Esophagus muscularis mucosa (tissue), 3 donors: Measurements from ENCODE around the gene FGF14.

ENCODE experiments used
- POLR2A ChIP-seq: fragments of 450-650 bp; IDR thresholded peaks from one replicate; pipeline ENCODE4 v1.6.1; 2017; ENCODE audit warnings: antibody characterized with exemption, moderate library complexity, mild to moderate bottlenecking, low read depth
- POLR2AphosphoS5 ChIP-seq, 2 donors: sonication (generic); formaldehyde crosslinking; IDR thresholded peaks; one replicate each; pipeline ENCODE4 v1.6.1; 2017; ENCODE audit warnings: antibody characterized with exemption in 2 of 2
- TF ChIP-seq, protein P1 (sequence below), 3 experiments: fragments of 200-600 bp in 2 of 3; fragments of 450-650 bp in 1 of 3; sonication (generic) in 2 of 3; IDR thresholded peaks; one replicate each; pipeline ENCODE4 v1.5.1; 2017 to 2019; ENCODE audit warnings: antibody characterized with exemption in 3 of 3, mild to moderate bottlenecking in 2 of 3, moderate library complexity in 1 of 3

DNA sequence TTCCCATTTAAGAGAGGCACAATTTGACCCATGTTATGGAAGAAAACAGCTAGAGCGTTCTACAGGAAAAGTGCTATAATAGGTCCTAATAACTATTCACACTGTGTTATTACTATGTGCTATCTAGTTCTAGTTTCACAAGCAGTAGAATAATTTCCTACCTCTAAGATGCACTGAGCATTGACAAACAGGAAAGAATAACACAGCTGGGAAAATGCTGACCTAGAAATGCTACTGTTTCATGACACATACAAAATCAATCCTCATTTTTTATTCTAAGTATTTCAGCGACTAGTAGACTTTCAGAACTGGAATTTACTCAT lies 689.9 kb downstream of the FGF14 start:
- TF ChIP-seq, protein P1, sequence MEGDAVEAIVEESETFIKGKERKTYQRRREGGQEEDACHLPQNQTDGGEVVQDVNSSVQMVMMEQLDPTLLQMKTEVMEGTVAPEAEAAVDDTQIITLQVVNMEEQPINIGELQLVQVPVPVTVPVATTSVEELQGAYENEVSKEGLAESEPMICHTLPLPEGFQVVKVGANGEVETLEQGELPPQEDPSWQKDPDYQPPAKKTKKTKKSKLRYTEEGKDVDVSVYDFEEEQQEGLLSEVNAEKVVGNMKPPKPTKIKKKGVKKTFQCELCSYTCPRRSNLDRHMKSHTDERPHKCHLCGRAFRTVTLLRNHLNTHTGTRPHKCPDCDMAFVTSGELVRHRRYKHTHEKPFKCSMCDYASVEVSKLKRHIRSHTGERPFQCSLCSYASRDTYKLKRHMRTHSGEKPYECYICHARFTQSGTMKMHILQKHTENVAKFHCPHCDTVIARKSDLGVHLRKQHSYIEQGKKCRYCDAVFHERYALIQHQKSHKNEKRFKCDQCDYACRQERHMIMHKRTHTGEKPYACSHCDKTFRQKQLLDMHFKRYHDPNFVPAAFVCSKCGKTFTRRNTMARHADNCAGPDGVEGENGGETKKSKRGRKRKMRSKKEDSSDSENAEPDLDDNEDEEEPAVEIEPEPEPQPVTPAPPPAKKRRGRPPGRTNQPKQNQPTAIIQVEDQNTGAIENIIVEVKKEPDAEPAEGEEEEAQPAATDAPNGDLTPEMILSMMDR (IDR thresholded peaks at IDR 0.05) = no peak
- TF ChIP-seq POLR2AphosphoS5 (IDR thresholded peaks at IDR 0.05) (no peak), POLR2A (no peak)
